ENCODE results near the gene GATA2. TPM values are rescaled to one million over a fixed set of nuclear protein-coding genes. Genes with fewer than 3 reads are reported as not detected.
A peak's percentile ranks its signal among the peaks of the same experiment; 100 is the strongest.

The GATA2 gene
- polyA plus RNA-seq, 3 donors = 0.07 to 0.36 TPM; not detected in 1

DNA sequence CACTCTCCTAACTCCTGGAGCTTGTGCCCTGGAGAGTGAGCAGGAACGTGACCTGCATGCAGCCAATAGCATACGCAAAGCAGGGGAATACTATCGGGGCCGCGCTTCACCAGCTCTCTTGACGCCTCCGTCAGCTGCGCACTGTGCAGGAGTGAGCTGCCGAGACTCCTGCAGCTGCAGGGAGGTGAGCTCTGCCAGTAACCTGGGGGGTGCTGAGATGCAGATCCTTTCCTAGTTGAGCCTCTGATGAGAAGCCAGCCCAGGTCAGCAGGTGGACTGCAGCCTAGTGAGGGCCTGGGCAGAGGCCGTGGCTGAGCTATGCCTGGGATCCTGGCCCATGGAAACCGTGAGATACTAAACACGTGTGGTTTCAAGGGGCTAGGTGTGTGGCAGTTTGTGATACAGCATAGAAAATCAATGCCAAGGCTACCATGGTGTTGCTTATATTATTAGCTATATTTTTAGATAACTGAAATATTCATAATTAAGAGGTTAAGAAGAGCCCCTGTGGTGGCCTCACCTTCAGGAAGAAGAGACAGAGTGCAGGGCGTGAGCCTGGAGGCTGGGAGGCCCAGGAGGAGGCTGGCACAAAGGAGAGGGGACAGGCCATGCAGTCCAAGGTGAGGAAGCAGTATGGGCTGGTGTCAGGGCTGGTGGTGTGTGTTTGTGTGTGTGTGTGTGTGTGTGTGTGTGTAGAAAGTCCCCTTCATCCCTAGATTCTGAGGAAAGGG lies 20.4 kb downstream of the GATA2 start:
- 94% methylated on average over 11 of the region's 13 CpGs for WGBS (ENCODE audit: insufficient coverage)

DNA sequence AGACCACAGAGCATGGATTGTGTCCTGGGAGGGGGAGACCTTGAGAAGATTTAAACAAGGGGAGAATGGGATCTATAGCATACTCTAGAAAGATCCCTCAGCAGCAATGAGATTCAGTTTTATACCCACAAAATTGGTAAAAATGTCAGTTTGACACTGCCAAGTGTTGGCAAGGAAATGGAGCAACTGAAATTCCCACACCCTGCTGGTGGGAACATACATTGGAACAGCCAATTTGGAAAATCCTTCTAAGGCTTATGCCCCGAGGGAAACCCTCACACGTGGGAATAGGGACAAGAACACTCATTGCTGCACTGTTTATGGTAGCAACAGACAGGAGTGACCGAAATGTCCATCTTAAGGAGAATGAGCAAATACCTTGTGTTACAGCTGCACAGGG lies 21.3 kb downstream of the GATA2 start:
- H3K9me3 ChIP-seq (replicated peaks in 1 of 2; ENCODE audit: control insufficient read depth in 1 of 2, insufficient read depth in 1 of 2, low read length in 2 of 2) = no peaks in the 10 kb centered on the region
- 100% methylated on average over 3 of the region's 3 CpGs for WGBS (ENCODE audit: insufficient coverage)
- no peak overlapping the region for H3K4me3 ChIP-seq (replicated peaks in 1 of 3; ENCODE audit: low read depth in 2 of 3, low read length in 3 of 3)
- no peaks in the 10 kb centered on the region for H3K36me3 ChIP-seq (replicated peaks in 1 of 2; ENCODE audit: control insufficient read depth in 1 of 2, insufficient read depth in 2 of 2, low read length in 2 of 2)
- no peaks in the 10 kb centered on the region for H3K4me1 ChIP-seq (ENCODE audit: control insufficient read depth in 1 of 2, insufficient read depth in 2 of 2, low read length in 2 of 2)
- no peak overlapping the region for H3K9ac ChIP-seq (ENCODE audit: insufficient read depth, low read length, poor library complexity, severe bottlenecking)
- H2AFZ ChIP-seq (ENCODE audit: insufficient read depth, low read depth, low read length, poor library complexity, severe bottlenecking) = no peak overlapping the region
- intact Hi-C loops (cut with micrococcal nuclease) = no loop called here
- no peak overlapping the region for H3K27ac Mint-ChIP-seq
- no peaks in the 10 kb centered on the region for H4K20me1 ChIP-seq (ENCODE audit: insufficient read depth, low read length)
- peaks cover 12 to 21% (median 15%) of the 10 kb centered on the region in 3 donors for H3K27me3 Mint-ChIP-seq (ENCODE audit: low read depth in 3 of 3)
- no peaks in the 10 kb centered on the region for H3K36me3 Mint-ChIP-seq
- no peak overlapping the region for H3K27ac ChIP-seq (ENCODE audit: low read depth in 1 of 2, low read length in 2 of 2)
- H3K4me3 Mint-ChIP-seq = no peak overlapping the region
- H3K4me1 Mint-ChIP-seq = no peaks in the 10 kb centered on the region
- no peak overlapping the region for H3K4me2 ChIP-seq (replicated peaks; ENCODE audit: extremely low read depth, low read length, poor library complexity, severe bottlenecking)
- TF ChIP-seq CTCF (IDR thresholded peaks at IDR 0.05) = no peak
- DNase-seq = no peak
- H3K79me2 ChIP-seq (ENCODE audit: insufficient read depth, low read length) = no peaks in the 10 kb centered on the region
- H3K27me3 ChIP-seq (ENCODE audit: control insufficient read depth in 2 of 2, insufficient read depth in 2 of 2, low read length in 2 of 2) = no peaks in the 10 kb centered on the region
- peaks cover 0 to 2% (median 0%) of the 10 kb centered on the region in 7 donors for H3K9me3 Mint-ChIP-seq

More for the DNA sequence above, 20.4 kb downstream of the GATA2 start:
- H3K4me1 Mint-ChIP-seq = no peaks in the 10 kb centered on the region
- Histone ChIP-seq H3K4me3 (replicated peaks in 1 of 3; ENCODE audit: low read depth in 2 of 3, low read length in 3 of 3) (no peak overlapping the region), H3K79me2 (ENCODE audit: insufficient read depth, low read length) (no peaks in the 10 kb centered on the region), H3K27ac (ENCODE audit: low read depth in 1 of 2, low read length in 2 of 2) (no peak overlapping the region), H3K4me1 (ENCODE audit: control insufficient read depth in 1 of 2, insufficient read depth in 2 of 2, low read length in 2 of 2) (no peaks in the 10 kb centered on the region), H4K20me1 (ENCODE audit: insufficient read depth, low read length) (no peaks in the 10 kb centered on the region), H3K27me3 (ENCODE audit: control insufficient read depth in 2 of 2, insufficient read depth in 2 of 2, low read length in 2 of 2) (no peaks in the 10 kb centered on the region), H3K36me3 (replicated peaks in 1 of 2; ENCODE audit: control insufficient read depth in 1 of 2, insufficient read depth in 2 of 2, low read length in 2 of 2) (no peaks in the 10 kb centered on the region), H3K4me2 (replicated peaks; ENCODE audit: extremely low read depth, low read length, poor library complexity, severe bottlenecking) (no peak overlapping the region), H2AFZ (ENCODE audit: insufficient read depth, low read depth, low read length, poor library complexity, severe bottlenecking) (no peak overlapping the region), H3K9ac (ENCODE audit: insufficient read depth, low read length, poor library complexity, severe bottlenecking) (no peak overlapping the region), H3K9me3 (replicated peaks in 1 of 2; ENCODE audit: control insufficient read depth in 1 of 2, insufficient read depth in 1 of 2, low read length in 2 of 2) (no peaks in the 10 kb centered on the region)
- H3K27me3 Mint-ChIP-seq (ENCODE audit: low read depth in 3 of 3) = peaks cover 10 to 23% (median 12%) of the 10 kb centered on the region in 3 donors
- no peaks in the 10 kb centered on the region for H3K36me3 Mint-ChIP-seq
- no peak for DNase-seq
- no peak for TF ChIP-seq CTCF (IDR thresholded peaks at IDR 0.05)
- no peaks in the 10 kb centered on the region for H3K9me3 Mint-ChIP-seq
- intact Hi-C loops (cut with micrococcal nuclease) = no loop called here
- peak overlapping the region in 3 of 7 donors; percentile 50 to 76 (median 58) for H3K27ac Mint-ChIP-seq
- peak overlapping the region in 1 of 2 donors; percentile 50 for H3K4me3 Mint-ChIP-seq

Data from CD14-positive monocyte (primary cell).